ENCODE results near the gene PRKAB1.

DNA sequence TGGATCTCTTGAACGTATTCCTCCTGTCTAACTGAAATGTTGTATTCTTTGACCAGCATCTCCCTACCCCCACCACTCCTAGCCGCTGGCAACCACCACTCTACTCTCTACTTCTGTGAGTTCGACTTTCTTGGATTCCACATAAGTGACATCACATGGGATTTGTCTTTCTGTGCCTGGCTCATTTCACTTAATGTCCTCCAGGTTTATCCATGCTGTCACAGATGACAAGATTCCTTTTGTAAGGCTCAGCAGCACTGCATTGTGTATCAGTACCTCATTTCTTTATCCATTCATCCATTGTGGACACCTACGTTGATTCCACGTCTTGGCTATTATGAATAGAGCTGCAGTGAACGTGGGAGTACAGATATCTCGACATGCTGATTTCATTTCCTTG lies 10.5 kb downstream of the PRKAB1 start:
- TF ChIP-seq, protein P1, sequence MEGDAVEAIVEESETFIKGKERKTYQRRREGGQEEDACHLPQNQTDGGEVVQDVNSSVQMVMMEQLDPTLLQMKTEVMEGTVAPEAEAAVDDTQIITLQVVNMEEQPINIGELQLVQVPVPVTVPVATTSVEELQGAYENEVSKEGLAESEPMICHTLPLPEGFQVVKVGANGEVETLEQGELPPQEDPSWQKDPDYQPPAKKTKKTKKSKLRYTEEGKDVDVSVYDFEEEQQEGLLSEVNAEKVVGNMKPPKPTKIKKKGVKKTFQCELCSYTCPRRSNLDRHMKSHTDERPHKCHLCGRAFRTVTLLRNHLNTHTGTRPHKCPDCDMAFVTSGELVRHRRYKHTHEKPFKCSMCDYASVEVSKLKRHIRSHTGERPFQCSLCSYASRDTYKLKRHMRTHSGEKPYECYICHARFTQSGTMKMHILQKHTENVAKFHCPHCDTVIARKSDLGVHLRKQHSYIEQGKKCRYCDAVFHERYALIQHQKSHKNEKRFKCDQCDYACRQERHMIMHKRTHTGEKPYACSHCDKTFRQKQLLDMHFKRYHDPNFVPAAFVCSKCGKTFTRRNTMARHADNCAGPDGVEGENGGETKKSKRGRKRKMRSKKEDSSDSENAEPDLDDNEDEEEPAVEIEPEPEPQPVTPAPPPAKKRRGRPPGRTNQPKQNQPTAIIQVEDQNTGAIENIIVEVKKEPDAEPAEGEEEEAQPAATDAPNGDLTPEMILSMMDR (IDR thresholded peaks at IDR 0.05), result no peak
- TF ChIP-seq SIN3A (IDR thresholded peaks at IDR 0.05; ENCODE audit: borderline replicate concordance, insufficient read depth, low read depth, low read length), result no peak
- TF ChIP-seq POLR2AphosphoS5 (IDR thresholded peaks at IDR 0.05; ENCODE audit: low read depth, low read length), result no peak

Measured in Panc1 (cell line).